GM21447 (cell line): Measurements from ENCODE around the gene OVCH2.

ENCODE experiments used
- ATAC-seq: cut with Tn5 transposase; IDR thresholded peaks from one replicate; pipeline ENCODE4 v1.9.1; 2021; ENCODE audit not compliant: unreplicated experiment

Gene OVCH2

GRCh38 chr11:7640816-7641215 lies 65.5 kb downstream of the OVCH2 start:
- ATAC-seq: no peak

- no peak for ATAC-seq
Measured at GRCh38 chr11:7639643-7640025, 66.6 kb downstream of the OVCH2 start.
